Transverse colon (tissue), 4 donors: Measurements from ENCODE around the gene IFIT5. TPM values are rescaled to one million over a fixed set of nuclear protein-coding genes. Genes with fewer than 3 reads are reported as not detected.
"Not testable (repeated sequence)": the region's sequence is repeated elsewhere in the genome, so short reads cannot be mapped to it uniquely, and the experiment has no call there.

Experiments used
- DNase-seq: peaks from one replicate; pipeline ENCODE4 v3.0.0-alpha.2; 2019
- H3K27ac ChIP-seq, 4 donors: fragments of 200-600 bp; sonication (generic); 2 replicates each; pipeline ENCODE4 v1.5.1; 2016 to 2018; ENCODE audit warnings: inconsistent platforms in 4 of 4
- H3K27me3 ChIP-seq: fragments of 200-600 bp; sonication (generic); 2 replicates; pipeline ENCODE4 v1.5.1; 2017; ENCODE audit warnings: inconsistent platforms
- H3K36me3 ChIP-seq, 4 donors: fragments of 200-600 bp; sonication (generic); 2 replicates each; pipeline ENCODE4 v1.5.1; 2017 to 2019; ENCODE audit warnings: inconsistent platforms in 4 of 4
- H3K4me1 ChIP-seq, 4 donors: fragments of 200-600 bp; sonication (generic); 2 replicates each; pipeline ENCODE4 v1.5.1; 2017 to 2020; ENCODE audit warnings: inconsistent platforms in 4 of 4
- H3K4me3 ChIP-seq, 4 donors: fragments of 200-600 bp; sonication (generic); 1 replicate in 1 of 4; 2 replicates in 3 of 4; pipeline versions ENCODE4 v1.5.1 to v1.6.1; 2017 to 2019; ENCODE audit warnings: inconsistent platforms in 4 of 4
- H3K9me3 ChIP-seq, 2 donors: fragments of 200-600 bp; sonication (generic); 2 replicates each; pipeline ENCODE4 v1.5.1; 2017 to 2019; ENCODE audit warnings: inconsistent platforms in 2 of 2
- CTCF ChIP-seq, 5 experiments: fragments of 200-600 bp in 3 of 5; fragments of 450-650 bp in 2 of 5; sonication (generic) in 3 of 5; IDR thresholded peaks; 1 replicate in 2 of 5; 2 replicates in 3 of 5; pipeline ENCODE4 v1.5.1; 2016 to 2017; ENCODE audit warnings: antibody characterized with exemption in 5 of 5, inconsistent platforms in 3 of 5, mild to moderate bottlenecking in 2 of 5, moderate library complexity in 1 of 5
- EP300 ChIP-seq: sonication (generic); formaldehyde crosslinking; IDR thresholded peaks from one replicate; pipeline ENCODE4 v1.6.1; 2017; ENCODE audit warnings: antibody characterized with exemption, low read depth
- POLR2A ChIP-seq: fragments of 450-650 bp; IDR thresholded peaks from one replicate; pipeline ENCODE4 v1.6.1; 2016; ENCODE audit warnings: antibody characterized with exemption, mild to moderate bottlenecking, moderate library complexity
- POLR2AphosphoS5 ChIP-seq, 3 donors: sonication (generic); formaldehyde crosslinking; IDR thresholded peaks; one replicate each; pipeline ENCODE4 v1.6.1; 2016; ENCODE audit warnings: antibody characterized with exemption in 3 of 3
- WGBS, 2 donors: methylation state at CpG; one replicate each; pipeline ENCODE4 v1.1.5; 2018; ENCODE audit warnings: low coverage in 1 of 2; 5-methylcytosine and 5-hydroxymethylcytosine counted together
- in situ Hi-C, 4 donors: fragments of 200-750 bp; cut with MboI; loops; one replicate each; pipeline versions ENCODE4 v1.15.0 to v1.15.1; 2017; ENCODE audit warnings: low sequenced_read_pairs in 3 of 4, low pct_ligation_motif_present in 1 of 4, low pct_unique_long_range_greater_than_20kb in 1 of 4
- intact Hi-C: fragments of 100-400 bp; cut with DNase I; formaldehyde crosslinking; loops from one replicate; pipeline ENCODE4 v1.15.1; 2023; ENCODE audit warnings: low total_unique reads
- total RNA-seq, 4 donors: library from RNA; depleted of rRNA; stranded (reverse); fragments of >200 nt; gene quantifications; one replicate each; pipeline ENCODE4 v1.1.0, GENCODE V29; 2016

IFIT5 gene
- total RNA-seq, 4 donors from 2014 or later = 1.5 to 12.5 (median 11.2) TPM

DNA sequence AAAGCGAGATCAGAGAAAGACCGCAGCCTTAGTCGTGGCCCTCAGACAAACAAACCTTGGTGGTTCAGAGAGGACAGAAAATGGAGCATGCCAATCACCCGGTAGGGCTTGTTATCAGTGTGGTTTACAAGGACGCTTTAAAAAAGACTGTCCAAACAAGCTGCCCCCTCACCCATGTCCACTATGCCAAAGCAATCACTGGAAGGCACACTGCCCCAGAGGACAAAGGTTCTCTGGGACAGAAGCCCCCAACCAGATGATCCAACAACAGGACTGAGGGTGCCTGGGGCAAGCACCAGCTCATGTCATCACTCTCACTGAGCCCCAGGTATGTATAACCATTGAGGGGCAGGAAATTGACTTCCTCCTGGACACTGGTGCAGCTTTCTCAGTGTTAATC, 5.1 kb upstream of the IFIT5 start:
- in situ Hi-C loops, H3K27ac ChIP-seq, H3K36me3 ChIP-seq, H3K4me3 ChIP-seq, H3K27me3 ChIP-seq, H3K4me1 ChIP-seq, intact Hi-C loops, H3K9me3 ChIP-seq, DNase-seq: not testable (repeated sequence)
- 99 to 100% methylated on average over 2 to 5 of the region's 5 CpGs for WGBS, 2 donors

DNA sequence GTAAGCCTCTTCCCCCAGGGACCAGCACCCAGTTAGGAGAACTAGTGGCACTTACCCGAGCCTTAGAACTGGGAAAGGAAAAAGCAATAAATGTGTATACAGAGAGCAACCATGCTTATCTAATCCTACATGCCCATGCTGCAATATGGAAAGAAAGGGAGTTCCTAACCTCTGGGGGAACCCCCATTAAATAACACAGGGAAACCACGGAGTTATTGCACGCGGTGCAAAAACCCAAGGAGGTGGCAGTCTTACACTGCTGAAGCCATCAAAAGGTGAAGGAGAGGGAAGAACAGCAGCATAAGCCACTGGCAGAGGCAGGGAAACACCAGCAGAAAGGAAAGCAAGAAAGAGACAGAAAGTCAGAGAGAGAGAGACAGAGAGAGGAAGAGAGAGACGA, 3.8 kb upstream of the IFIT5 start:
- H3K9me3 ChIP-seq, H3K27me3 ChIP-seq, DNase-seq, intact Hi-C loops, in situ Hi-C loops, H3K4me3 ChIP-seq, H3K36me3 ChIP-seq, H3K27ac ChIP-seq: not testable (repeated sequence)
- H3K4me1 ChIP-seq = peaks cover 4 to 11% (median 8%) of the 10 kb centered on the region in 4 donors
- 77 to 88% methylated on average over 5 of the region's 5 CpGs for WGBS, 2 donors

DNA sequence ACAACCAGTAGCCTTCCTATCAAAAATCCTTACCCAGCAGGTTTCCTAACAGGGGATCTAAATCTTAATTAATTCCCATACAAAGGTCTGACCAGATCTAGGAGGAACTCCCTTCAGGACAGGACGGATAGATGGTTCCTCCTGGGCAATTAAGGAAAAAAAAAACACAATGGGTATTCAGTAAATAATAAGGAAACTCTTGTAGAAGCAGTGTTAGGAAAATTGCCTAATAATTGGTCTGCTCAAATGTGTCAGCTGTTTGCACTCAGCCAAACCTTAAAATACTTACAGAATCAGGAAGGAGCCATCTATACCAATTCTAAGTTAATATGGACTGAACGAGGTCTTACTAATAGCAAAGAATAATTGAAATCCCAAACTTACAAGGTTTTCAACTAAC, 3.2 kb upstream of the IFIT5 start:
- H3K36me3 ChIP-seq, H3K27ac ChIP-seq, intact Hi-C loops, DNase-seq, H3K9me3 ChIP-seq, H3K27me3 ChIP-seq, H3K4me3 ChIP-seq, in situ Hi-C loops: not testable (repeated sequence)
- 67 to 79% methylated on average over 1 to 2 of the region's 2 CpGs for WGBS, 2 donors
- peaks cover 6 to 17% (median 10%) of the 10 kb centered on the region in 4 donors for H3K4me1 ChIP-seq

GRCh38 chr10:89412276-89412675, 2.1 kb upstream of the IFIT5 start:
- H3K27ac ChIP-seq, H3K36me3 ChIP-seq, H3K4me3 ChIP-seq, H3K27me3 ChIP-seq, H3K9me3 ChIP-seq, DNase-seq, in situ Hi-C loops: not testable (repeated sequence)
- 84 to 86% methylated on average over 7 to 10 of the region's 10 CpGs for WGBS, 2 donors
- intact Hi-C loops = loop anchor here (2.0 kb wide), 1 partner anchor 65 kb away; no protein-coding TSS in a partner anchor
- H3K4me1 ChIP-seq = peaks cover 6 to 27% (median 14%) of the 10 kb centered on the region in 4 donors

DNA sequence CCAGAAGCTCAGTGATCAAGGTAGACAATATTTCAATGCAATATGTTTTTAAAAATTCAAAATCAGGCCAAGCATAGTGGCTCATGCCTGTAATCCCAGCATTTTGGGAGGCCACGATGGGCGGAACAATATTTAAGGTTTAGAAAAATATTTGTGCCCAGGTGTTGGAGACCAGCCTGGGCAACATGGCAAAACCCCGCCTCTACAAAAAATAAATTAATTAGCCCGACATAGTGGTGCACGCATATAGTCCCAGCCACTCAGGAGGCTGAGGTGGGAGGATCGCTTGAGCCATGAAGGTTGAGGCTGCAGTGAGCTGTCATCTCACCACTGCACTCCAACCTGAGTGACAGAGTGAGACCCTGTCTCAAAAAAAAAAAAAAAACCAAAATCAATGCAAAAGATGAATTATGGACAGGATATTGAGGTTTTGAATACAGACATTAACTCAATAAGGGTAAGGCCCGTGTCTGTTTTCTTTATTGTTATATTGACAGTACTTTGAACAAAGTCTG, 913 bp upstream of the IFIT5 start:
- Histone ChIP-seq H3K4me3 (peak overlapping the region in 1 of 4 donors; percentile 96), H3K9me3 (no peaks in the 10 kb centered on the region), H3K27ac (peak overlapping the region; percentile 93 to 99 (median 95)), H3K4me1 (peaks cover 6 to 38% (median 15%) of the 10 kb centered on the region in 4 donors), H3K36me3 (peaks cover 0 to 6% (median 0%) of the 10 kb centered on the region in 4 donors), H3K27me3 (no peaks in the 10 kb centered on the region)
- TF ChIP-seq POLR2A = no peak
- TF ChIP-seq CTCF (IDR thresholded peaks at IDR 0.05) = no peak
- TF ChIP-seq POLR2AphosphoS5 (IDR thresholded peaks at IDR 0.05) = no peak
- TF ChIP-seq EP300 = no peak
- WGBS, 2 donors = 13 to 82% methylated on average over 1 to 7 of the region's 7 CpGs
- in situ Hi-C loops = no loop called here
- intact Hi-C loops = loop anchor here (2.0 kb wide), 1 partner anchor 67 kb away; no protein-coding TSS in a partner anchor
- no peak for DNase-seq

DNA sequence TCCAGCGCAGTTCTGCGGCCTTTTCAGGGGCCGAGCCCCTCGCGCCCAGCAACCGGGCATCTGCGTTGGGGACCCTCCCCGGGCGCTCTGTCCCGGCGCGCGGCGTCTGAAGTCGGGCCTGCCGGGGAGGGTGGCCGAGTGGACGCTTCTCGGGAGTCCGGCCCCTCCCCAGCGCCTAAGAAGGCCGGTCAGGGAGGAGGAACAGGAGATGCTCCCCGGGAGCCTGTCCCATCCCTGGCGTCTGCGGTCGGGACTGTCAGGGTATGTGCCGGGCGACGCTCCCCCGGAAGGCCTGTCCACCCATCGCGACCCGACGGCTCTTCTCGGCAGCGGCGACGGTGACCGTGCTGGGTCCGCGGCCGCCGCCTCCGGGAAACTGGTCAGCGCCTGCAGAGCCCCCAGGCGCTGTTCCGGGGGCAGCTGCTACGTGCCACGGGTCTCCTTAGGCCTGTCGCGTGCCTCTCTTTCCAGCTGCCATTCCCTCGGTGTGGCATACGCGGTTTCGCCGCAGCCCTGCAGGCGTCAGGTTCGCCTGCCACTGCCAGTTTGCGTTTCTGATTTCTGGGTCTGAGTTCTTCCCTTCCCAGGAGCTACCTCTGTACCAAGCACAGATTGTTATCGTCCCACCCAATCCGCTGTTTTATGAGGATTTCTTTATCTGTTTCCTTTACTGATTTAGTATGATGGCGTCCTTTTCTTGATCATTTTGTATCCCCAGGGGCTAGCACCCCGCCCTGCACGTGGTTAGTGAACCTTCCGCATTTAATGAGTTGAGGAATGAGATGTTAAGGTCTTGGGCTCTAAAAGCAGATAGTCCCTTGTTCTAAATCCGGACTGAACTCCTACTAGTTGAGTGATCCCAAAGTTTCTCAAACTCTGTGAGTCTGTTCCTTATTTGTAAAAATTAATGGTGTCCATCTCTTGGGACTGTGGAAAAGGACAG, 782 bp downstream of the IFIT5 start:
- Histone ChIP-seq H3K4me1 (peaks cover 6 to 50% (median 15%) of the 10 kb centered on the region in 4 donors), H3K27ac (peak overlapping the region; percentile 93 to 99 (median 95)), H3K9me3 (no peaks in the 10 kb centered on the region), H3K4me3 (peak overlapping the region; percentile 63 to 96 (median 80)), H3K36me3 (peaks cover 0 to 6% (median 0%) of the 10 kb centered on the region in 4 donors), H3K27me3 (no peaks in the 10 kb centered on the region)
- intact Hi-C loops = no loop called here
- TF ChIP-seq EP300 (no peak), POLR2AphosphoS5 (IDR thresholded peaks at IDR 0.05) (peak in 1 of 3 donors; percentile 1), CTCF (IDR thresholded peaks at IDR 0.05) (peak in 2 of 5 experiments; percentile 26 to 30)
- in situ Hi-C loops = no loop called here
- peak; percentile 47 for DNase-seq
- 0 to 2% methylated on average over 7 to 48 of the region's 66 CpGs for WGBS, 2 donors
